ENCODE measurements around the gene NELL1.
"Not testable (repeated sequence)": the region's sequence is repeated elsewhere in the genome, so short reads cannot be mapped to it uniquely, and the experiment has no call there.

Gene NELL1

GRCh38 chr11:21132146-21132720, 462.8 kb downstream of the NELL1 start:
- no peak overlapping the region for H3K4me3 ChIP-seq (ENCODE audit: low read depth, low read length)
- H3K36me3 ChIP-seq (ENCODE audit: insufficient read depth, low read length) = no peaks in the 10 kb centered on the region
- no peak overlapping the region for H2AFZ ChIP-seq (ENCODE audit: low read length, unreplicated experiment)
- no peaks in the 10 kb centered on the region for H3K27me3 ChIP-seq (ENCODE audit: insufficient read depth, low read length)
- H3K27ac ChIP-seq (ENCODE audit: low read depth, low read length) = no peak overlapping the region
- H3K4me1 ChIP-seq (ENCODE audit: control insufficient read depth, insufficient read depth, low read length, unreplicated experiment) = no peaks in the 10 kb centered on the region
- no peaks in the 10 kb centered on the region for H3K79me2 ChIP-seq (ENCODE audit: control insufficient read depth, insufficient read depth, low read length, unreplicated experiment)

- Histone ChIP-seq H3K4me3 (ENCODE audit: low read depth, low read length) (no peak overlapping the region), H3K4me1 (ENCODE audit: control insufficient read depth, insufficient read depth, low read length, unreplicated experiment) (no peaks in the 10 kb centered on the region), H3K36me3 (ENCODE audit: insufficient read depth, low read length) (no peaks in the 10 kb centered on the region), H3K27me3 (ENCODE audit: insufficient read depth, low read length) (no peaks in the 10 kb centered on the region), H3K27ac (ENCODE audit: low read depth, low read length) (no peak overlapping the region), H2AFZ (ENCODE audit: low read length, unreplicated experiment) (no peak overlapping the region), H3K79me2 (ENCODE audit: control insufficient read depth, insufficient read depth, low read length, unreplicated experiment) (no peaks in the 10 kb centered on the region)
Measured at GRCh38 chr11:21133244-21133643, 463.9 kb downstream of the NELL1 start.

GRCh38 chr11:21133722-21134121, 464.3 kb downstream of the NELL1 start:
- no peaks in the 10 kb centered on the region for H3K36me3 ChIP-seq (ENCODE audit: insufficient read depth, low read length)
- H3K4me1 ChIP-seq (ENCODE audit: control insufficient read depth, insufficient read depth, low read length, unreplicated experiment) = no peaks in the 10 kb centered on the region
- H3K27me3 ChIP-seq (ENCODE audit: insufficient read depth, low read length) = no peaks in the 10 kb centered on the region
- H3K4me3 ChIP-seq (ENCODE audit: low read depth, low read length) = no peak overlapping the region
- H3K79me2 ChIP-seq (ENCODE audit: control insufficient read depth, insufficient read depth, low read length, unreplicated experiment) = no peaks in the 10 kb centered on the region
- H3K27ac ChIP-seq (ENCODE audit: low read depth, low read length) = no peak overlapping the region
- no peak overlapping the region for H2AFZ ChIP-seq (ENCODE audit: low read length, unreplicated experiment)

- Histone ChIP-seq H2AFZ (ENCODE audit: low read length, unreplicated experiment) (no peak overlapping the region), H3K27ac (ENCODE audit: low read depth, low read length) (no peak overlapping the region), H3K27me3 (ENCODE audit: insufficient read depth, low read length) (no peaks in the 10 kb centered on the region), H3K4me1 (ENCODE audit: control insufficient read depth, insufficient read depth, low read length, unreplicated experiment) (no peaks in the 10 kb centered on the region), H3K36me3 (ENCODE audit: insufficient read depth, low read length) (no peaks in the 10 kb centered on the region), H3K79me2 (ENCODE audit: control insufficient read depth, insufficient read depth, low read length, unreplicated experiment) (no peaks in the 10 kb centered on the region), H3K4me3 (ENCODE audit: low read depth, low read length) (no peak overlapping the region)
Measured at GRCh38 chr11:21137803-21138202, 468.4 kb downstream of the NELL1 start.

GRCh38 chr11:21141557-21141956, 472.2 kb downstream of the NELL1 start:
- not testable (repeated sequence) for H3K4me3 ChIP-seq (ENCODE audit: low read depth, low read length); H3K4me1 ChIP-seq (ENCODE audit: control insufficient read depth, insufficient read depth, low read length, unreplicated experiment); H3K79me2 ChIP-seq (ENCODE audit: control insufficient read depth, insufficient read depth, low read length, unreplicated experiment); H2AFZ ChIP-seq (ENCODE audit: low read length, unreplicated experiment); H3K27me3 ChIP-seq (ENCODE audit: insufficient read depth, low read length); H3K27ac ChIP-seq (ENCODE audit: low read depth, low read length); H3K36me3 ChIP-seq (ENCODE audit: insufficient read depth, low read length)

- H2AFZ ChIP-seq (ENCODE audit: low read length, unreplicated experiment) = no peak overlapping the region
- no peak overlapping the region for H3K4me3 ChIP-seq (ENCODE audit: low read depth, low read length)
- no peaks in the 10 kb centered on the region for H3K4me1 ChIP-seq (ENCODE audit: control insufficient read depth, insufficient read depth, low read length, unreplicated experiment)
- H3K36me3 ChIP-seq (ENCODE audit: insufficient read depth, low read length) = no peaks in the 10 kb centered on the region
- H3K27ac ChIP-seq (ENCODE audit: low read depth, low read length) = no peak overlapping the region
- no peaks in the 10 kb centered on the region for H3K79me2 ChIP-seq (ENCODE audit: control insufficient read depth, insufficient read depth, low read length, unreplicated experiment)
- no peaks in the 10 kb centered on the region for H3K27me3 ChIP-seq (ENCODE audit: insufficient read depth, low read length)
Measured at GRCh38 chr11:21142007-21142406, 472.6 kb downstream of the NELL1 start.

- Histone ChIP-seq H3K79me2 (ENCODE audit: control insufficient read depth, insufficient read depth, low read length, unreplicated experiment) (no peaks in the 10 kb centered on the region), H3K4me1 (ENCODE audit: control insufficient read depth, insufficient read depth, low read length, unreplicated experiment) (no peaks in the 10 kb centered on the region), H3K4me3 (ENCODE audit: low read depth, low read length) (no peak overlapping the region), H3K27me3 (ENCODE audit: insufficient read depth, low read length) (no peaks in the 10 kb centered on the region), H3K36me3 (ENCODE audit: insufficient read depth, low read length) (no peaks in the 10 kb centered on the region), H2AFZ (ENCODE audit: low read length, unreplicated experiment) (no peak overlapping the region), H3K27ac (ENCODE audit: low read depth, low read length) (no peak overlapping the region)
Measured at GRCh38 chr11:21144531-21144930, 475.1 kb downstream of the NELL1 start.

GRCh38 chr11:21148376-21148775, 479.0 kb downstream of the NELL1 start:
- H2AFZ ChIP-seq (ENCODE audit: low read length, unreplicated experiment) = no peak overlapping the region
- no peaks in the 10 kb centered on the region for H3K27me3 ChIP-seq (ENCODE audit: insufficient read depth, low read length)
- H3K4me1 ChIP-seq (ENCODE audit: control insufficient read depth, insufficient read depth, low read length, unreplicated experiment) = no peaks in the 10 kb centered on the region
- no peaks in the 10 kb centered on the region for H3K36me3 ChIP-seq (ENCODE audit: insufficient read depth, low read length)
- no peaks in the 10 kb centered on the region for H3K79me2 ChIP-seq (ENCODE audit: control insufficient read depth, insufficient read depth, low read length, unreplicated experiment)
- no peak overlapping the region for H3K27ac ChIP-seq (ENCODE audit: low read depth, low read length)
- no peak overlapping the region for H3K4me3 ChIP-seq (ENCODE audit: low read depth, low read length)

GRCh38 chr11:21160140-21160539, 490.8 kb downstream of the NELL1 start:
- Histone ChIP-seq H3K79me2 (ENCODE audit: control insufficient read depth, insufficient read depth, low read length, unreplicated experiment) (no peaks in the 10 kb centered on the region), H3K4me3 (ENCODE audit: low read depth, low read length) (no peak overlapping the region), H3K4me1 (ENCODE audit: control insufficient read depth, insufficient read depth, low read length, unreplicated experiment) (no peaks in the 10 kb centered on the region), H3K36me3 (ENCODE audit: insufficient read depth, low read length) (no peaks in the 10 kb centered on the region), H2AFZ (ENCODE audit: low read length, unreplicated experiment) (no peak overlapping the region), H3K27me3 (ENCODE audit: insufficient read depth, low read length) (no peaks in the 10 kb centered on the region), H3K27ac (ENCODE audit: low read depth, low read length) (no peak overlapping the region)

- H3K79me2 ChIP-seq (ENCODE audit: control insufficient read depth, insufficient read depth, low read length, unreplicated experiment) = no peaks in the 10 kb centered on the region
- no peak overlapping the region for H2AFZ ChIP-seq (ENCODE audit: low read length, unreplicated experiment)
- no peaks in the 10 kb centered on the region for H3K4me1 ChIP-seq (ENCODE audit: control insufficient read depth, insufficient read depth, low read length, unreplicated experiment)
- H3K4me3 ChIP-seq (ENCODE audit: low read depth, low read length) = no peak overlapping the region
- no peak overlapping the region for H3K27ac ChIP-seq (ENCODE audit: low read depth, low read length)
- no peaks in the 10 kb centered on the region for H3K36me3 ChIP-seq (ENCODE audit: insufficient read depth, low read length)
- H3K27me3 ChIP-seq (ENCODE audit: insufficient read depth, low read length) = no peaks in the 10 kb centered on the region
Measured at GRCh38 chr11:21169639-21170038, 500.3 kb downstream of the NELL1 start.

GRCh38 chr11:21173476-21173875, 504.1 kb downstream of the NELL1 start:
- Histone ChIP-seq H2AFZ (ENCODE audit: low read length, unreplicated experiment) (no peak overlapping the region), H3K79me2 (ENCODE audit: control insufficient read depth, insufficient read depth, low read length, unreplicated experiment) (no peaks in the 10 kb centered on the region), H3K4me1 (ENCODE audit: control insufficient read depth, insufficient read depth, low read length, unreplicated experiment) (no peaks in the 10 kb centered on the region), H3K36me3 (ENCODE audit: insufficient read depth, low read length) (no peaks in the 10 kb centered on the region), H3K27me3 (ENCODE audit: insufficient read depth, low read length) (no peaks in the 10 kb centered on the region), H3K4me3 (ENCODE audit: low read depth, low read length) (no peak overlapping the region), H3K27ac (ENCODE audit: low read depth, low read length) (no peak overlapping the region)

All from ACC112 (cell line).